GM19397 (cell line): Measurements from ENCODE around the gene SLC2A14.

Experiments used
- ATAC-seq: cut with Tn5 transposase; IDR thresholded peaks from one replicate; pipeline ENCODE4 v1.9.1; 2021; ENCODE audit warnings: mild to moderate bottlenecking, moderate library complexity; ENCODE audit not compliant: unreplicated experiment

SLC2A14 gene

DNA sequence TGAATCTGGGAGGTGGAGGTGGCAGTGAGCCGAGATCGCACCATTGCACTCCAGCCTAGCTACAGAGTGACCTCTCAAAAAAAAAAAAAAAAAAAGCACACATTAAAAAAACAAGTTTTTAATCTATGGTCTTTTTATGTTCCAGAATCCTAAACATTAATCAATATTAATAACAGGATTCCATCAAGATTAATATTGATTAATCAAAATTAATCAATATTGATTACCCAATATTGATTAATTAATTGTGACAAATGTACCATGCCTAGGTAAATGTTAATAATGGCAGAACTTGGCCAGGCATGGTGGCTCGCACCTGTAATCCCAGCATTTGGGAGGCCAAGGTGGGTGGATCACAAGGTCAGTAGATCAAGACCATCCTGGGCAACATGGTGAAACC lies 91.4 kb downstream of the SLC2A14 start:
- no peak for ATAC-seq

- no peak for ATAC-seq
Observed at GRCh38 chr12:7769999-7770398, 102.7 kb downstream of the SLC2A14 start.
